Spleen (tissue), 11 donors: Measurements from ENCODE around the gene NUMB. TPM values are rescaled to one million over a fixed set of nuclear protein-coding genes. Genes with fewer than 3 reads are reported as not detected.

ENCODE experiments used
- DNase-seq: peaks from one replicate; pipeline ENCODE4 v3.0.0-alpha.2; 2020
- H3K27ac ChIP-seq, 8 donors: fragments of 200-600 bp; sonication (generic) in 7 of 8; 1 replicate in 4 of 8; 2 replicates in 4 of 8; pipeline versions ENCODE4 v1.5.0 to v1.8.0; 2016 to 2021; ENCODE audit warnings: inconsistent platforms in 4 of 8, mild to moderate bottlenecking in 4 of 8, moderate library complexity in 1 of 8
- H3K27me3 ChIP-seq, 7 donors: fragments of 200-600 bp; sonication (generic) in 6 of 7; replicated peaks in 1 of 7; 1 replicate in 4 of 7; 2 replicates in 3 of 7; pipeline versions ENCODE4 v1.5.0 to v1.8.0; 2016 to 2021; ENCODE audit warnings: inconsistent platforms in 3 of 7, mild to moderate bottlenecking in 1 of 7
- H3K36me3 ChIP-seq, 6 donors: fragments of 200-600 bp; sonication (generic) in 5 of 6; 1 replicate in 4 of 6; 2 replicates in 2 of 6; pipeline versions ENCODE4 v1.5.0 to v1.8.0; 2016 to 2021; ENCODE audit warnings: inconsistent platforms in 2 of 6
- H3K4me1 ChIP-seq, 6 donors: fragments of 200-600 bp; sonication (generic) in 5 of 6; 1 replicate in 3 of 6; 2 replicates in 3 of 6; pipeline versions ENCODE4 v1.5.0 to v1.8.0; 2016 to 2021; ENCODE audit warnings: inconsistent platforms in 3 of 6
- H3K4me3 ChIP-seq, 8 donors: fragments of 200-600 bp; sonication (generic) in 7 of 8; 1 replicate in 4 of 8; 2 replicates in 4 of 8; pipeline versions ENCODE4 v1.5.0 to v1.8.0; 2016 to 2021; ENCODE audit warnings: inconsistent platforms in 4 of 8, mild to moderate bottlenecking in 4 of 8, moderate library complexity in 2 of 8
- H3K9me3 ChIP-seq, 8 donors: fragments of 200-600 bp; sonication (generic) in 7 of 8; 1 replicate in 4 of 8; 2 replicates in 4 of 8; pipeline versions ENCODE4 v1.5.0 to v1.8.0; 2016 to 2021; ENCODE audit warnings: inconsistent platforms in 4 of 8
- POLR2A ChIP-seq, 3 donors: fragments of 450-650 bp; IDR thresholded peaks; one replicate each; pipeline ENCODE4 v1.5.1; 2017; ENCODE audit warnings: antibody characterized with exemption in 3 of 3, mild to moderate bottlenecking in 1 of 3
- POLR2AphosphoS5 ChIP-seq, 3 donors: sonication (generic); formaldehyde crosslinking; IDR thresholded peaks; one replicate each; pipeline ENCODE4 v1.5.1; 2017; ENCODE audit warnings: antibody characterized with exemption in 3 of 3
- WGBS, 5 donors: extraction: QIAGEN DNeasy Blood & Tissue Kit in 3 of 5; methylation state at CpG; one replicate each; pipeline versions ENCODE4 v1.1.5 to v1.1.7; 2013 to 2018; 5-methylcytosine and 5-hydroxymethylcytosine counted together
- intact Hi-C: fragments of 100-400 bp; cut with DNase I; formaldehyde crosslinking; loops from one replicate; pipeline ENCODE4 v1.15.0; 2023; ENCODE audit warnings: low total_unique reads
- polyA plus RNA-seq, 3 donors: library from polyadenylated mRNA; stranded (reverse); fragments of 200-250 nt; gene quantifications; one replicate each; pipeline ENCODE4 v1.2.1, GENCODE V29; 2013
- total RNA-seq, 7 donors: library from RNA; depleted of rRNA in 3 of 7; stranded (reverse); fragments of >200 nt in 3 of 7; fragmentation: NEBNext Ultra II Directional in 4 of 7; extraction: Animal tissue kit (Norgen Biotek cat#: 25700) in 4 of 7; gene quantifications; one replicate each; pipeline versions ENCODE4 v1.1.0 to v1.2.1, GENCODE V29; 2016 to 2021
- TF ChIP-seq, protein P1 (sequence below), 11 experiments: fragments of 200-600 bp in 7 of 11; fragments of 450-650 bp in 4 of 11; sonication (generic) in 4 of 11; IDR thresholded peaks in 8 of 11; conservative IDR thresholded peaks in 3 of 11; 1 replicate in 7 of 11; 2 replicates in 4 of 11; pipeline versions ENCODE4 v1.4.0 to v1.8.0; 2016 to 2021; ENCODE audit warnings: antibody characterized with exemption in 11 of 11, inconsistent platforms in 4 of 11, mild to moderate bottlenecking in 1 of 11
- donor health status: healthy with polysubstance abuse.
- donor health status: DM: no; HTN: no; CAD: no; lungs with moderate emphysema.
- donor health status: DM: no; HTN: no; CAD: no.
- donor health status: Bipolar disorder and iron deficiency.
- donor health status: healthy.
- donor health status: DM: no; HTN: no; CAD: no.
- donor health status: DM: yes; HTN: yes; CAD: no.

Gene NUMB
- total and polyA plus RNA-seq, 10 donors, result 19.8 to 165 (median 92.9) TPM

DNA sequence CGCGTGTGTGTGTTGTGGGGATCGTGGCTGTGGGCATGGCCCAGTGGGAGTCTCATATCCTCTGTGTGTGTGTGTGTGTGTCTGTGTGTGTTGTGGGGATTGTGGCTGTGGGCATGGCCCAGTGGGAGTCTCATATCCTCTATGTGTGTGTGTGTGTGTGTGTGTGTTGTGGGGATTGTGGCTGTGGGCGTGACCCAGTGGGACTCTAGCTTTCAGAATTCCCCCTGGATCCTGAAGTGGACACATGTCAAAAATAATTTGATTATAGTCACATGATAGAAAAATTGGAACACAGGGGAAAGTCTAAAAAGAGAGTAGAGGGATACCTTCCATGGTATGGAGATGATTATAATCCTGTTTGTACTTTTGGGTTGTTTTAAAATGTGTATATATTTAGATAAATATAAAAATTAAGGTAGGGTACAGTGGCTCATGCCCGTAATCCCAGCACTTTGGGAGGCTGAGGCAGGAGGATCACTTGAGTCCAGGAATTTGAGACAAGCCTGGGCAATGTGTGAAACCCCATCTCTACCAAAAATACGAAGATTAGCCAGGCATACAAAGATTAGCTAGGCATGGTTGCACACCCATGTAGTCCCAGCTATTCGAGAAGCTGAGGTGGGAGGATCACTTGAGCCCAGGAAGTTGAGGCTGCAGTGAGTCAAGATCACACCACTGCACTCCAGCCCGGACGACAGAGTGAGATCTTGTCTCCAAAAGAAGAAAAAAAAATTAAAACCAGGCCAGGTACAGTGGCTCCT lies 210.1 kb downstream of the NUMB start:
- no peak overlapping the region for H3K27ac ChIP-seq
- DNase-seq, result peak; percentile 42
- H3K9me3 ChIP-seq, result no peaks in the 10 kb centered on the region
- H3K4me3 ChIP-seq, result no peak overlapping the region
- 48 to 67% (median 54%) methylated on average over 6 to 9 of the region's 9 CpGs for WGBS, 5 donors
- TF ChIP-seq, protein P1, sequence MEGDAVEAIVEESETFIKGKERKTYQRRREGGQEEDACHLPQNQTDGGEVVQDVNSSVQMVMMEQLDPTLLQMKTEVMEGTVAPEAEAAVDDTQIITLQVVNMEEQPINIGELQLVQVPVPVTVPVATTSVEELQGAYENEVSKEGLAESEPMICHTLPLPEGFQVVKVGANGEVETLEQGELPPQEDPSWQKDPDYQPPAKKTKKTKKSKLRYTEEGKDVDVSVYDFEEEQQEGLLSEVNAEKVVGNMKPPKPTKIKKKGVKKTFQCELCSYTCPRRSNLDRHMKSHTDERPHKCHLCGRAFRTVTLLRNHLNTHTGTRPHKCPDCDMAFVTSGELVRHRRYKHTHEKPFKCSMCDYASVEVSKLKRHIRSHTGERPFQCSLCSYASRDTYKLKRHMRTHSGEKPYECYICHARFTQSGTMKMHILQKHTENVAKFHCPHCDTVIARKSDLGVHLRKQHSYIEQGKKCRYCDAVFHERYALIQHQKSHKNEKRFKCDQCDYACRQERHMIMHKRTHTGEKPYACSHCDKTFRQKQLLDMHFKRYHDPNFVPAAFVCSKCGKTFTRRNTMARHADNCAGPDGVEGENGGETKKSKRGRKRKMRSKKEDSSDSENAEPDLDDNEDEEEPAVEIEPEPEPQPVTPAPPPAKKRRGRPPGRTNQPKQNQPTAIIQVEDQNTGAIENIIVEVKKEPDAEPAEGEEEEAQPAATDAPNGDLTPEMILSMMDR (IDR thresholded peaks at IDR 0.05 in 8 of 11, conservative IDR thresholded peaks at IDR 0.05 in 3 of 11), result no peak
- no peak for TF ChIP-seq POLR2AphosphoS5 (IDR thresholded peaks at IDR 0.05)
- no peak for TF ChIP-seq POLR2A (IDR thresholded peaks at IDR 0.05)
- H3K27me3 ChIP-seq, result peaks cover 0 to 39% (median 7%) of the 10 kb centered on the region in 7 donors
- intact Hi-C loops, result no loop called here
- H3K4me1 ChIP-seq, result peaks cover 4 to 50% (median 33%) of the 10 kb centered on the region in 6 donors
- peaks cover 0 to 20% (median 0%) of the 10 kb centered on the region in 6 donors for H3K36me3 ChIP-seq

DNA sequence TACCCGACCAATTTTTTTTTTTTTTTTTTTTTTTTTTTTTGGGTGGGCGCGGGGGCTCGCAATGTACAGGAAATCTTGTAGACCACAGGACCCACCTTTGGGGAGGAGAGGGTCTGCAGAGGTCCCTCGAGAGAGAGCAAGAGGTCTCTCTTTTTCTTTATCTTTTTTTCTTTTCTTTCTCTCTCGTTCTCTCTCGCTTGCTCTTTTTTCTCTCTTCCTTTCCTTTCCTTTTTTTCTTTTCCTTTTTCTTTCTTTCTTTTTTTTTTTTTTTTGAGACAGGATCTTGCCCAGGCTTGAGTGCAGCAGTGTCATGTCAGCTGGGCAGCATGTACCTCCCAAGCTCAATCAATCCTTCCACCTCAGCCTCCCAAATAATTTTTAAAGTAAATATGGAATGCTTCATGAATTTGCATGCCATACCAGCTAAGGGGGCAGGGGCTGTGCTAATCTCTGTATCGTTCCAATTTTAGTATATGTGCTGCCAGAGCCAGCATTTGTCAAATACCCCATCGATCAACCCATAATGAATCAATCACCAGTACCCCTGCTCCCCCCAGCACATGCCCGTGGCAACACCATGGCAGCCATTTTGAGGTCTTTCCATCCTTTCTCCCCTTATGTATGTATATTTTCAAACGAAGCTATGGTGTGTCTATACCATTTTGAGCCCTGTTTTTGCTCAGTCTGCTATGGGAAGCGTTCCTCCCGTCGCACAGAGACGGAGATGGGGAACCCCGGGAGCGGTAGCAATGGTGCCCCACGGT lies 211.8 kb downstream of the NUMB start:
- H3K27me3 ChIP-seq, result peaks cover 0 to 54% (median 7%) of the 10 kb centered on the region in 7 donors
- no peaks in the 10 kb centered on the region for H3K9me3 ChIP-seq
- 58 to 60% (median 59%) methylated on average over 18 of the region's 18 CpGs for WGBS, 5 donors
- H3K4me1 ChIP-seq, result peaks cover 5 to 67% (median 50%) of the 10 kb centered on the region in 6 donors
- peaks cover 0 to 14% (median 0%) of the 10 kb centered on the region in 6 donors for H3K36me3 ChIP-seq
- no peak overlapping the region for H3K27ac ChIP-seq
- H3K4me3 ChIP-seq, result peak overlapping the region; percentile 33 to 76 (median 48)
- intact Hi-C loops, result no loop called here
- TF ChIP-seq POLR2AphosphoS5 (IDR thresholded peaks at IDR 0.05) (no peak), POLR2A (IDR thresholded peaks at IDR 0.05) (no peak)
- TF ChIP-seq, protein P1 (IDR thresholded peaks at IDR 0.05 in 8 of 11, conservative IDR thresholded peaks at IDR 0.05 in 3 of 11), result no peak
- peak; percentile 53 for DNase-seq

DNA sequence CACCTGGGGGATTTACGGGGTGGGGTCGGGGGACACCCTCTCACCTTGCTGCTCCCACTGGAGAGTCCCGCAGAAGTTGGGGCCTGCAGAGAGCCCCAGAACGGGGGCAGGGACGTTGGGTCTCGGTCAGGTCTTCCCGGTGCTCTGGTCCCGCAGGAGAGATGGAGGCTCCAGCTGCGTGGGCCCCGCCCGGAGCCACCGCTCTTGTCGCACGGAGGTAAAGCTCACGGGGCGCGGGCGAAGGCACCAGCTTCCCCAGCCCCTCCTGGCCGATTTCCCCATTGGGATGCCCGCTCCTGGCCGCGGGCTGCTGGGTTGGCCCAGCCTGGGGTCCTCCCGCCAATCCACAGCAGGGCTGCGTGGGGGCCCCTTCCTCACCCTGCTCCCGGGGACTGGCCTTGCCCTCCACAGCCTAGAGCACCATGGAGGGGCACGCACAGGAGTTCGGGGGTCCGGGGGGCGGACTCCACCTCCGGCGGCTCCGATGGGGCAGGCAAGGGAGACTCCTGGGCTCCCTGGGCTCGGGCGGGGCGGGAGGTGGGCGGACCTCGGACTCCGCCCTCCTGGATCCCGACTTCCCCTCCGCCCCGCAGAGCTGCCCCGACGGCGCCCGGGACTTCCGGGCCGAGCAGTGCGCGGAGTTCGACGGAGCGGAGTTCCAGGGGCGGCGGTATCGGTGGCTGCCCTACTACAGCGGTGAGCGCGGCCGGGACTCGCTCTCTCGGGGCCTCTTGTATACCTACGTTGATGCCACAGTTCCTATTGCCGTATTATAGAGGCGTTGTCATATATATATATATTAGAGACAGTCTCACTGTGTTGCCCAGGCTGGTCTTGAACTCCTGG lies 212.6 kb downstream of the NUMB start:
- peaks cover 12 to 76% (median 59%) of the 10 kb centered on the region in 6 donors for H3K4me1 ChIP-seq
- 13 to 25% (median 18%) methylated on average over 26 to 64 of the region's 64 CpGs for WGBS, 5 donors
- intact Hi-C loops, result no loop called here
- H3K9me3 ChIP-seq, result no peaks in the 10 kb centered on the region
- H3K4me3 ChIP-seq, result peak overlapping the region; percentile 33 to 76 (median 48)
- H3K27me3 ChIP-seq, result peaks cover 0 to 62% (median 12%) of the 10 kb centered on the region in 7 donors
- peak; percentile 95 for DNase-seq
- peaks cover 0 to 7% (median 0%) of the 10 kb centered on the region in 6 donors for H3K36me3 ChIP-seq
- TF ChIP-seq POLR2AphosphoS5 (IDR thresholded peaks at IDR 0.05) (peak; percentile 56 to 82 (median 73)), POLR2A (IDR thresholded peaks at IDR 0.05) (no peak)
- TF ChIP-seq, protein P1 (IDR thresholded peaks at IDR 0.05 in 8 of 11, conservative IDR thresholded peaks at IDR 0.05 in 3 of 11), result no peak
- peak overlapping the region in 3 of 8 donors; percentile 5 to 46 (median 12) for H3K27ac ChIP-seq
